ENCODE results near the gene NT5C3A.
A peak's percentile ranks its signal among the peaks of the same experiment; 100 is the strongest.
"Not testable (repeated sequence)": the region's sequence is repeated elsewhere in the genome, so short reads cannot be mapped to it uniquely, and the experiment has no call there.

The NT5C3A gene
- total RNA-seq, result 44.5 to 47.7 reads per million in 2 donors

DNA sequence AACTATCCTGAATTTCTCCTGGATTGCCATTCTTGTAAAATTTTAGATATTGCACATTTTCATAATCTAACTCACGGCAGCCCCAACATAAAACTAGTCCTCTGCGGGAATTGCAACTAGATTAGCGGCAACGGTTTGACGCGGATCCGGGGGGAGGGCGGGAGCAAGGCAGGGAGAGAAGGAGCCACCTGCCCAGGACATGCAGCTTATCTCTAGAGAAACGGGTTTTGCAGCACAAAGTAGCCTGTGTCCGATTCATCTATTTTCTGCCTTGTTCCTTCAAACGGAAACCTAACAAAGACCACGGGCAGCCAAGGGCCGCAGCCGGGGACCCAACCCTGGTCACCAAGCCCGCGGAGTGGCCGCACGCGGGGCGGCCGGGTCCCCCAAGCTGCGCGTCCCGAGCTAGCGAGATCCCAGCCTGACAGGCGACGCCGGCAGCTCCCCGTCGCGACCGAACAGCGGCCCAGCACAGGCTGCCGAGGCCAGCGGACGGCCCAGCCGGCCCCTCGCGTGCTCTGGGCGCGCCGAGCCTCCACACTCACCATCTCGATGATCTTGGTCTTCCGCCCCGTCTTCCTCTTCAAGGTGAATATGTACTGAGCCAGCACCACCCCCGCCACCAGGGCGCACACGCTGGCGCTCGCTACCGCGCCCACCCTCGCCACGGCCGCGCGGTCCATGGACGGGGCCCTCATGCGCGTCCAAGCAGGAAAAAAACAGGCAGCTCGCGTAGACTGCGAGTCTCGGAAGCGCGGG is at the start of gene NT5C3A:
Gene NT5C3A, minus strand, starts transcription at position 754 of the 759 bp plus-strand sequence. Its CDS starts 71 bp downstream, at position 683.
- DNase-seq, result peak in 3 of 5 experiments; percentile 13 to 41 (median 17)

DNA sequence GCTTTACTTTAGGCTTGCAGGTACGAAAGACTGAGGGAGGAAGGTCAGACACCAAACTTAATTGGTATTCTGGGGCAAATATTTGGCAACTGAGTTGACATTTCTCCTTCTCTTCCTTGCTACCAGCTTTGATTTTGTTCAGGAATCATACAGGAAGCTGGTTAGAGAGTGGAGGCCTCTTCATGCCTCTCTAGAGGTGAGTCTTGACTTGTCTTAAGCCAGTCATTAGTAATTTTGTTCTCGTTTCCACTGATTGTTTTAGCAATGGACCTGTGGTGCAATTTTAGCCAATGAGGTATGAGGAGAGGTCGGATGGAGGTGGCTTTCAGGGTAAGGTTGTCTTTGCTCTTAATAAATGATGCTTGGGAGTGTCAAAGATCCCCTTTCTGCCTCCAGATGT is 49.0 kb upstream of the NT5C3A start:
- no peak for DNase-seq

DNA sequence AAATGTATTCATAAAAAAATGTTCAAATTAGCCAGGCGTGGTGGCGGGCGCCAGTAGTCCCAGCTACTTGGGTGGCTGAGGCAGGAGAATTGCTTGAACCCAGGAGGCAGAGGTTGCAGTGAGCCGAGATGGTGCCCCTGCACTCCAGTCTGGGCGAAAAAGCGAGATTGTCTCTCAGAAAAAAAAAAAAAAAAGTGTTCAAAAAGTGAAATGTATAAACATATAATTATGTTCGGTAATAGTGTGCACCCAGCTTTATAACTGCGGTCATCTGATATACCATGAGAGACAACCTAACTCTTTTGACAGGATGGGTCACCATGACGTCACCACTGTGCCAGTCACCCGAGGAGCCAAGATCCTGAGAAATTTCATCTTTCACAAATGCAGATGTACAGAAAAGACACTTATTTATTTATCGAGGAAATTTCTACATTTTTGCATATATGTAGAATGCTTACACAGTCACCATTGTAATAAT is 47.2 kb upstream of the NT5C3A start:
- peak in 1 of 5 experiments; percentile 6 for DNase-seq

DNA sequence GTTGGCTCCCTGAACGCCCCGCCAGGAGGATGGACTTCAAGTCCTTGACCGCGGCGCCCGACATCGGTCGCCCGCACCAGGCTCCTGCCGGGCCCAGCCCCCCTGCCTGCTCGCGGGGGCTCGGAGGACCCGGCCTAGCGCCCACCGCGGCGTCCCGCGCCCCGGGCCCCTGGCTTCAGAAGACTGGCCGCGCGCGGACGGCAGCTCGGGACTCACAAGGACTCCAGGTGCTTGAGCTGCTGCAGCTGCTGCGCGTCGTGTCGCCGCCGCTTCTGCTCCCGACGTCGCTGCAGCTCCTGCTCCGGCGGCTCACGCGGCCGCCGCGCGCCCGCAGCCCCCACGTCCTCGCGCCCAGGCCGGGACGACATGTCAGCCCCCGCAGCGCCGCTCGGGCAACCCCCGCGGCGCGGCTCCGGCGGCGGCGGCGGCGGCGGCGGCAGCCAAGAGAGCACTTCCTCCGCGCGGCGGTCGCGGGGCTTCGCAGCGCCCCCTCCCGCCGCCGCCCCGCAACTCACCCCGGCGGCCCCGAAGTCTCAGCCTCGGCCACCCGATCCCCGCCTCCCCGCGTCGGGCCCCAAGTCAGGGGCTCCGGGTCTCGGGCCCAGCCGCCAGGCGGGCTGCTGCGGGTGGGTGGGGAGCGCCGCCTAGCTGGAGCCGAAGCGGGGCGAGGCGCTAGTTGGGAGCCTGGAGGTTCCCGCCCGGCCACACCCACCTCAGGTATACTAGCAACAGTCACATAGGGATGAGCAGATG is 46.6 kb upstream of the NT5C3A start, which contains the start of gene RP9:
Gene RP9, minus strand, starts transcription at position 400 of the 753 bp plus-strand sequence. Its CDS starts 32 bp downstream, at position 368.
- DNase-seq, result peak; percentile 55 to 84 (median 69)

DNA sequence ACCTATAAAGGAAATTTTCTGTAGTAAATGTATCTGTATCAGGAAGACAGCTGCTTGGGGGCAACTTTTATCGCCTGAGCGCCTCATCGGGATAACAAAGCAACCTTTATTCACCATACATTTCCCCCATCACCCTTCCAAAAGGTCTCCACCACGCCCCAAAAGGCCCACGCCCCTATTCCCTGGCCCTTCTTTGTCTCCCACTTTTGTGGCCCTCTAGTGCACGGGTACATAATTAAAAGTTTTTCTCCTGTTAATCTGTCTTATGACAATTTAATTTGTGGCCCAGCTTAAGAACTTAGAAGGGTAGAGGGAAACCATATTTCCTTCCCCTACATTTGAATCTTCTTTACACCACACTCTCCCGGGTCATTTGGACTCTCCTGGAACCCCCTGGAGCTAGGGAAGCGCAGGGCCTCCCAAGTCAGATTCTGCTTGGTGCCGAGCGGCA is 46.0 kb upstream of the NT5C3A start:
- peak in 2 of 5 experiments; percentile 10 to 30 for DNase-seq

DNA sequence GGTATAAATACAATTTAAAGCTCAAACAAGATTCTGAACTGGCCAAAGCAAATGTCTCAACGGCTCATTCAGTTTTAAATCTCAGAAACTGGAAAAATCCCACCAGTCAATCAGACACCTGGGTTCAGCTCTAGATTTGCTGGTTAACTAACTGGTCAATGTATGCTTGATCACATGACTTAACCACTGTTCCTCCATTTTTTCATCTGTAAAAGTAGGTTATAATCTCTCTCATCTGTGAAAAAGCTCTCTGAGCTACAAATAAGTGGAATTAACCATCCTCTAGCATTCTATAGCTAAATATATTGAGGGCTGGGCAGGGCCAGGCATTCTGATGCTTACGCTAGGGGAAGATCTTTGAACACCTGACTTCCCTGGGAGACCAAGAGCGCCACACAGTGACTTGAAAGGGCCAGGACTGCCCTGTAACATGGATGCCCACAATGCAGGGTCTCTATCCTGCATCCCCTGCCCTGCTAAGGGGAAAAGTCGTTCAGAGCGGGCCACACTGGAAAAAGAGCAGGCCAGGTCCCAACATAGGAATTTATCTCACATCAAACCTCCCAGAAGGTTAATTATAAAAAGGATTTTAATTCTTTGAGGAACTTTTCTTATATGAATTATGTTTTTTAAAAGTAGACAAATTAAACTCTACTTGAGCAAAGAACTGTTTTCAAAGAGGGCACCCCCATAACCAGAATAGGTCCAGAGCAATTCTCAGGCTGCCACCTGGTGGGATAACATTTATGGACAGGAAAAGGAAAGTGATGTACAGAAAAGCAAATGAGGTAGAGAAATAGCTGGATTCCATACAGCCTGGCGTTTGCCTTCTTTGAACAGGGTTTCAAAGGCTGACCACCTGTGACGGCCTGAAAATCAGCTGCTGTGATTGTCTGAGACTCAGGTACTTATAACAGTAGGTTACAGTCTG is 44.8 kb upstream of the NT5C3A start:
- DNase-seq, result peak in 2 of 5 experiments; percentile 24 to 49

DNA sequence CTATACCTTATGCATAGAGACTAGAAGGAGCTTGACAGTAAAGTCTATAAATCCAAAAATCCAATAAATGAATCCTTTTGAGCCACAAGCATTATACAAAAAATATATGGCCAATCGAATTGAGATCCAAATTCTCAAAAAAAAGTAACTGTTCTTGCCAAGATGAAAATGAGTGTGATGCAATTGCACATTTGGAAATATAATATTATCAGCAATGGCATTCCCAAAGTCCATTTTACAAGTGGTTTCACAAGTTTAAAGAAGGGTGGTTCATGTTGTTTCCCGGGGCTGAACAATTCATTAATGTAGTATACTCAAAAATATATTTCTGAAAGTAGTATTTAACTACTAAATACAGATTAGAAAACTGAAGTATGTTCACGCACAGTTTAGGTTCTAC is 39.3 kb upstream of the NT5C3A start:
- no peak for DNase-seq

DNA sequence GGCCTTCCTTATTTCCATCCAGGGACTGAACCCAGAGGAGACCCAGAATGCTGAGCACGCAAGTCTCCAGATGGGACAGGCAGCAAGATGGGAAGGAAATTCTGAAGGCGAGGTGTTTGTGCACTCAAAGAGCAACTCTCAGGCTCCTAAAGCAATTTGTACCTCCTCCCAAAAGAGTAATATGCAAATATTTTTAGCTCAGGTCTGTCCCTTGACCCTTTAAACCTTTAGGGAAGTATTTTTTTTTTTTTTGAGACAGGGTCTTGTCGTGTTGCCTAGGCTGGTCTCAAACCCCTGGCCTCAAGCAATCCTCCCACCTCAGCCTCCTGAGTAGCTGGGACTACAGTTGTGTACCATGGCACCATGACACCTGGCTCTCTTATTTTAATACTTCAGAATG is 38.2 kb upstream of the NT5C3A start:
- DNase-seq, result no peak

DNA sequence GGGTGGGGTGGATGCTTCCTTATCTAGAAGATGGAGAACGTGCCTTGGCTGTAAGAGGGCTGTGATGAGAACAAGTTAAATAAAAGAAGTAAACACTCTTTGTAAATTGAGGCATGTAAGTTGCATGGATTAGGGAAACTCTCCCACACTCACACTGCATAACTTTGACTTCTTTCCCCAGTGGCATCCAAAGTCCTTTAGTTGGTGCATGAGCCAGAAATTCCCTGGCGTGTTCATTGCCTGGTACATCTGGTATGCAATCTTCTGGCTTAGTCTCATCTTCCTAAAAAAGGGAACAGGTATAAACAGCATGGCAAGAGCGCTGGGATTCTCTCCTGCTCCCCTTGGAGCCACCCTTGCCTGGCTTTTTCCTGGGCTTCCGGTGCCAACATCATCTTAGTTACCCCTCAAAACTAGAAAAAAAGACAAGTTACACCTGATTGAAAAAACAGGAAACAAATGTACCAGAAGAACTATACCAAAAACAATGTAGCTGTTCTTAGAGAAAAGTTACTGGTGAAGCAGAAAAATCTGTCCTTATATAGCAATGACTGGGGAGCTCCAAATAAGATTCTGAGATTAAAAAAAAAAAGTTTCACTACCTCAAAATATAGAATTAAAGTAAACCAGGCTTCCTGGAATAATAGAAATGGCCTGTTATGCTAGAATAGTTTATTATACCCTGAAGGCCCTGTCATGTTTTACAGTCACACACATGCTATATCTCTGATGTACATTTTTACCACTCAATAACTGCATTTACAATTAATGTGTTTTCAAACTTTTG is 36.8 kb upstream of the NT5C3A start:
- no peak for DNase-seq

DNA sequence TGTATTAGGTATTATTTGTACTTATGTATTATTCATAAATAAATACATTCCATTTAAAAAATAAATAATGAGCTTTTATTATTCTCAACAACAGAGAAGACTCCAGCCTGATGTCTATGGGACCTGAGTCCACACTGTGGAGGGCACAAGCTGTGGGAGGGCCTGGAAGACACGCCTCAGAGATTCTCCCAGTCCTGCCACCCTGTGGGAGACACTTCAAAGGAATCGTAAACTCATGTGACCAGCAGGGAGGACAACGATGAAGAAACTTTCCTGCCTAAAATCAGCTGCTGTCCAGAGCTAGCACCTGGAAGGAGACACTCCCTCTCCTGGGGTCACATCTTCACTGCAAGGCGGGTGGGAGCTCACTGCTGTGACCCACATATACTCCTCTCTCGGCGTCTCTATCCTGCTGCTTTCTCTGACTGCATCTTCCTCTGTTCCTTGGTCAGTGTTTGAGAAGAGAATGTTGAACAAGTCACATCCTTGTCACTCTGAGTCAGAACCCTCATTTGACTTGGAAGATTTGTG is 32.2 kb upstream of the NT5C3A start:
- DNase-seq, result not testable (repeated sequence)

DNA sequence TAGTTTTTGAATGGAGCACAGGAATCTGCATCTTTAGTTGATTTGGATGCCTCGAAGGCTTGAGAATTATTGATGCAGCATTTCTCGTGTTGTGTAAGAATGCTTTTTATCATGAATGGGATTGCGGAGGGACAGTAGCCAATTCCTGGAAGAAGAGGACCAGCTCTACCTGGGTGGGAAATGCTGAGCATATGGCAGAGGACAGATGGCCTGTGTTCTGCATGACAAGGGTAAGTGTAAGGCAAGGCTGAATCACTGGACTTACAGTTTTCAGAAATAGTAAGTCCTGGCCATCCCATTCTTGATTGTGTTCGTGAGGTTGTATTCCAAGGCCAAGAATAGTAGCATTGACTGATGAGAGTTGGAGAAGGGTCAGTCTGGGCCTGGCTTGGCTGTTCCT is 30.7 kb upstream of the NT5C3A start:
- no peak for DNase-seq

DNA sequence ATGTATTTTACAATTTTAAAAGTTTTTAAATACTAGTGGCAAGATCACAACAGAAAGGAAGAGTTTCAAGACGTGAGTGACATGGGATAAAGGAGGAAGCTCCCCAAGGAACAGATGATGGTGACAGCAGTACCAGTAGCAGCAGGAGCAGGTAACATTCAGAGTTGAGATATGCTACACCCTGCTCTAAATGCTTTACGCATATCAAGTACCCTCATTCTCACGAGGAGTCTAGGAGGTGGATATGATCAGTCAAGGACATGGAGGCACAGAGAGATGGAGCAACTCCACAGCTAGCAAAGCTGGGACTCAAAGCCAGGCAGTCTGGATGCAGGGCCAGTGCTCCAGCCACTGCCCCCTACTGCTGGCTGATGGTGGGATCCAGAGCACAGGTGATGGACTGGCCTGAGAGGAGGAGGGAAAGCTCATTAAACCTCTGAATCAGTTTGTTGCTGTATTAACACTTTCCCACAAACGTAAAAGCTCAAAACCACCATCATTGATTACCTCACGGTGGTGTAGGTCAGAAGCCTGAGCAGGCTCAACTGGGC is 29.1 kb upstream of the NT5C3A start:
- DNase-seq, result no peak

DNA sequence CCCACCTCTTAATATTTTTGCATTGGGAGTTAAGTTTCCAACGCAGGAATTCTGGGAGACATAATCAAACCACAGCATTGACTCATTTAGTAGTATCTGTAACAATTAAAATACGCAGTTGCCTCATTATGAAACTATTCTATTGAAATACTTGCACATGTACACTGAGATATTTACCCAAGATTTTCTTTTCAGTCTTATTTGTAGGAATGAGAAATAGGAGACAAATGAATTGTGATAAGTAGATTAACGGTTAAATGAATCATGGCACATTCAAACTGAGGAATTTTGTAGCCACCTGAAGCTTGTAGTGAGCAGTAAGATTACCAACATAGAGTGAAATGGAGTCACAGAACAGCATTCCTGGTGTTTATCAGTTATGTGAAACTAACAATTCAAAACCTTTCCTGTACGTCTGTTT is 28.5 kb upstream of the NT5C3A start:
- DNase-seq, result no peak

DNA sequence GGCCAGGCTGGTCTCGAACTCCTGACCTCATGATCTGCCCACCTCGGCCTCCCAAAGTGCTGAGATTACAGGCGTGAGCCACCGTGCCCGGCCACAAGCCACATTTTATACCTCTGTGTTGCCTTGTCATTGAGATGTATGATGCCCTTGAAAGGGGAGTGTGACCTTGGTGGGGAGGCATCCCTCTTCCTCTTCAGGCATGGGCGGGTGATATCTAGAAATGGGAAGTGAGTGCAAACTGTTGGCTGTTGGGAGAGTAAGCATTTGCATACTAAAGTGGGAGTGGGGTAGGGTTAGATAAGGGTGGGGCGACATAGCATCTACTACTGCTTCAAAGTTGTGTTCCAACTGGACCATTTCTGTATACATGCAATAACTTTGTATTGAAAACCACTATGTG is 26.6 kb upstream of the NT5C3A start:
- DNase-seq, result no peak

DNA sequence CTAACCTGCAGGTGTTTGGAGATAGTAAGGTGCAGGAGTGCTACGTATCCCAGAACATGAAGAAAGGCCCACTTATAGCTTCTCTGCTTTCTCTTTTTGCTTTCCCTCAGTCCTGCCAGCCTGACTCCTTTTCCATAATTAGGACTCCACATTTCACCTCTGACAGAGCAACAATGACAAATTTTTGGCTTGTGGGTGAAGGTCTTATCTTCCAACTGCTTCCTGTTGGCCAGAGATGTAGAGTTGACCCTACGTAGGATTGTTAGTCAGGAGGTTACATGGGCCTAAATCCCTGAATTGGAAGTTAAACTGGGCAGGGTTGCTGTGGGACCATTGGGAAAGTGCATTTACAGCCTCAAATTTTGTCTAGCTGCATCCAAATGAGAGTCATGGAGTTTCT is 25.3 kb upstream of the NT5C3A start:
- no peak for DNase-seq

DNA sequence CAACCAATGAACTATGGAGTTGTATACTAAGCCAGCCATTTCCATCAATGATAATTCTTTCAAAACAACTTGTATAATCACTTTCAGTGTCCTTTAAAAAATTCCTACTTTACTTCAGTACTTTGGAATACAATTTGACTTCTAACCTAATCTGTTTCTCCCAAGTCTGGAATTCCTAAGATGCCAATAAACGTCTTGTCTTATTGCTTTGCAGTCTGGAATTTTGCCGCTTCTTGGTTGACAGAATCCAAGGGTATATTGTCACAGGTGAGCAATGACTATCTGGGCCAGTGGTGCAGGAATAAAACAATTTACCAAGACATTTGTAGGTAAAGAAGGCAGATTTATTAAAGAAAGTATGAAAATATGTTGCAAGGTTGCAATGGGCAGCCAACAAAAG is 24.8 kb upstream of the NT5C3A start:
- DNase-seq, result no peak

DNA sequence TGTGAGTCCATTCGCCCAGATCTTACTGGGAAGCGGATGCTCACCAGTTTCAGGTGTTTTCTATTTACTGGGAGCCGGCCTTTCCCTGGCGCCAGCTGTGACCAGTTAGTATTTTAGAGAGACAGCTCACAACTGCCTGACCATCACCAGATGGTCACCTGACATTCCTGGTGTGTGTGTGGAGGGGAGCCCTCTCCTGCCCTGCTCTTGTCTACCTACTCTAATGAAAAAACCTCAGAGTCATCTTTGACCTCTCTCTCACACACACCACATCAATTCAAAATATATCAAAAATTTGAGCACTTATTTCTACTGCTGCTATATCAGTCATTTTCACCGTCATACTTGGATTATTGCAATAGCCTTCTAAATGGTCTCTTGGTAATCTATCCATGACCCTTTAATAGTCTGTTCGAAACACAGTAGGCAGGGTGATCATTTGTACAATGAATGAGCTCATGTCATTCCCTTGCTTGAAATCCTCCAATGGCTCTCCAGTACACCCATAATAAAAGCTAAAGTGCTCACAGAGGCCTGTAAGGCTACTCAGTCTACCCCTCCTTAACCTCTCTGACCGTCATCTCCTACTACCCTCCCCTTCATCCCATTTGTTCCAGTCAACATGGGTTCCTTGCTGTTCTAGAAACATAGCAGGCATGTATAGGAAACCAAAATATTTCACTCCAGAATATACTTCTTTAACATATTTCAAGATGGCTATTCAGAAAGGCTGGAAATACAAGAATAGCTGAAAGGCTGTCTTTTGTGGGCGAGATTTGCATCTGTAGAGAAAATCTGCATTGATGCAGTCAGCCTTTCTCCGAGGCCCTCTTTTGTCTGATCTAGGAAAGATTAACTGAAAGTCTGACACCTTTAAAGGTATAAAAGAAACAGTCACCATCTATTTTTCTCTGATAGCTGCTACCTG is 17.5 kb upstream of the NT5C3A start:
- DNase-seq, result no peak

DNA sequence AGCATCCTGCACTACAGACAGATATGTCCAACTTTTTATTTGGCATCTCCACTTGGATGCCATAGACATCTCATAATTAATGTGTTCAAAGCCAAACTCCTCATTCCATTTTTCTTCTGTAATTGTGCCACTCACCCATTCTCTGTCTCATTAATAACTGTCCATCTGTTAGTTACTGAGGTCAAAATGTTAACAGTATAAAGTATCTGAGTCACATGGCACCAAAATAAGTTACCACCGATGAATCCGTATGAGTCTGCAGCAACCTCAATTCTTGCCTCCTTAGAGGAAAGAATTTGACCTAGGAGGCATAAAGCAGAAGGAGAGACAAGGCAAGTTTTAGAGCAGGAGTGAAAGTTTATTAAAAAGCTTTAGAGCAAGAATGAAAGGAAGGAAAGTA is 16.5 kb upstream of the NT5C3A start:
- DNase-seq, result no peak

DNA sequence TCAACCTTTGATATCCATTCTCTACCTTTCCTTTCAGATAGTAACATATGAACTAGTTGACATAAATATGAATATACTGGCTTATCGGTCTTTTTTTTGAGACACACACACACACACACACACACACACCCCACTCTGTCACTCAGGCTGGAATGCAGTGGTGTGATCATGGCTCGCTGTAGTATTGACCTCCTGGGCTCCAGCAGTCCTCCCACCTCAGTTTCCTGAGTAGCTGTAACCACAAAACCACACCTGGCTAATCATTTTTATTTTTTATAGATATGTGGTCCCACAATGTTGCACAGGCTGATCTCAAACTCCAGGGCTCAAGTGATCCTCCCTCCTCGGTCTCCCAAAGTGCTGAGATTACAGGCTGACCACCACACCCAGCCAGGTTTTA is 14.2 kb upstream of the NT5C3A start:
- DNase-seq, result peak in 1 of 5 experiments; percentile 25
